Hepatocyte (in vitro differentiated cells): ENCODE measurements around the gene PLEKHG3. TPM values are rescaled to one million over a fixed set of nuclear protein-coding genes. Genes with fewer than 3 reads are reported as not detected.

Experiments
- DNase-seq: peaks from one replicate; pipeline ENCODE4 v3.0.0-alpha.2; 2016; ENCODE audit warnings: low spot score
- H2AFZ ChIP-seq: fragments of 200-600 bp; sonication (generic); 2 replicates; pipeline ENCODE4 v1.6.0; 2016; ENCODE audit warnings: antibody characterized with exemption, mild to moderate bottlenecking
- H3K27ac ChIP-seq: fragments of 200-600 bp; sonication (generic); 2 replicates; pipeline ENCODE4 v1.5.1; 2016; ENCODE audit warnings: mild to moderate bottlenecking
- H3K27me3 ChIP-seq: fragments of 200-600 bp; sonication (generic); 2 replicates; pipeline ENCODE4 v1.6.1; 2016
- H3K36me3 ChIP-seq: fragments of 200-600 bp; sonication (generic); replicated peaks from 2 replicates; pipeline ENCODE4 v1.5.1; 2016; ENCODE audit warnings: low read depth; ENCODE audit not compliant: insufficient read depth
- H3K4me1 ChIP-seq: fragments of 200-600 bp; sonication (generic); 2 replicates; pipeline ENCODE4 v1.5.1; 2016; ENCODE audit warnings: mild to moderate bottlenecking, moderate library complexity; ENCODE audit not compliant: insufficient read depth
- H3K4me2 ChIP-seq: fragments of 200-600 bp; sonication (generic); 2 replicates; pipeline ENCODE4 v1.6.0; 2016
- H3K4me3 ChIP-seq: fragments of 200-600 bp; sonication (generic); 2 replicates; pipeline ENCODE4 v1.5.1; 2016; ENCODE audit warnings: mild to moderate bottlenecking
- H3K79me2 ChIP-seq: fragments of 200-600 bp; sonication (generic); 2 replicates; pipeline ENCODE4 v1.6.0; 2017; ENCODE audit warnings: mild to moderate bottlenecking
- H3K9me2 ChIP-seq: fragments of 200-600 bp; sonication (generic); replicated peaks from 2 replicates; pipeline ENCODE4 v1.6.0; 2017; ENCODE audit warnings: mild to moderate bottlenecking; ENCODE audit not compliant: insufficient read depth
- H3K9me3 ChIP-seq: fragments of 200-600 bp; sonication (generic); 2 replicates; pipeline ENCODE4 v1.5.1; 2016; ENCODE audit warnings: low read depth, mild to moderate bottlenecking
- H4K20me1 ChIP-seq: fragments of 200-600 bp; sonication (generic); 2 replicates; pipeline ENCODE4 v1.6.0; 2016; ENCODE audit warnings: mild to moderate bottlenecking; ENCODE audit not compliant: insufficient read depth, poor library complexity, severe bottlenecking
- CTCF ChIP-seq: fragments of 200-600 bp; sonication (generic); IDR thresholded peaks from 2 replicates; pipeline ENCODE4 v1.5.1; 2016; ENCODE audit warnings: antibody characterized with exemption, mild to moderate bottlenecking; ENCODE audit not compliant: poor library complexity
- EZH2 ChIP-seq: fragments of 200-600 bp; sonication (generic); IDR thresholded peaks from 2 replicates; pipeline ENCODE4 v1.6.1; 2016; ENCODE audit warnings: antibody characterized with exemption, mild to moderate bottlenecking, borderline replicate concordance
- EZH2phosphoT487 ChIP-seq: fragments of 200-600 bp; sonication (generic); IDR thresholded peaks from one replicate; pipeline ENCODE4 v1.6.1; 2018; ENCODE audit warnings: antibody characterized with exemption, mild to moderate bottlenecking, low read depth, moderate library complexity; ENCODE audit not compliant: unreplicated experiment, severe bottlenecking
- WGBS: methylation state at CpG from one replicate; pipeline ENCODE4 v1.1.6; 2016; ENCODE audit warnings: low lambda C conversion rate; ENCODE audit errors: missing lambda C conversion rate; 5-methylcytosine and 5-hydroxymethylcytosine counted together
- polyA plus RNA-seq: library from polyadenylated mRNA; unstranded; fragments of >200 nt; fragmentation: Nextera tagmentation; extraction: Ambion mirVana; gene quantifications from 2 replicates; pipeline ENCODE4 v1.2.1, GENCODE V29; 2016
- total RNA-seq: library from RNA; depleted of rRNA; stranded (reverse); fragments of >200 nt; gene quantifications from 2 replicates; pipeline ENCODE4 v1.2.3, GENCODE V29; 2014

The PLEKHG3 gene
- total and polyA plus RNA-seq, 2 experiments from 2014 or later = 42.7 to 54.2 TPM

GRCh38 chr14:64775081-64775777 is 71.0 kb downstream of the PLEKHG3 start:
- no peak overlapping the region for H3K4me3 ChIP-seq
- H3K79me2 ChIP-seq = no peaks in the 10 kb centered on the region
- no peak overlapping the region for H3K4me2 ChIP-seq
- TF ChIP-seq EZH2phosphoT487 (no peak), CTCF (no peak), EZH2 (no peak)
- H3K27me3 ChIP-seq = no peaks in the 10 kb centered on the region
- no peaks in the 10 kb centered on the region for H3K9me2 ChIP-seq
- no peak for DNase-seq
- no peak overlapping the region for H3K27ac ChIP-seq
- no peak overlapping the region for H2AFZ ChIP-seq
- no peaks in the 10 kb centered on the region for H3K36me3 ChIP-seq
- no peaks in the 10 kb centered on the region for H4K20me1 ChIP-seq
- no peaks in the 10 kb centered on the region for H3K9me3 ChIP-seq
- WGBS = 88% methylated on average over 25 of the region's 25 CpGs
- no peaks in the 10 kb centered on the region for H3K4me1 ChIP-seq

- DNase-seq = no peak
- Histone ChIP-seq H3K4me2 (no peak overlapping the region), H3K4me1 (no peaks in the 10 kb centered on the region), H3K36me3 (no peaks in the 10 kb centered on the region), H2AFZ (no peak overlapping the region), H4K20me1 (no peaks in the 10 kb centered on the region), H3K4me3 (no peak overlapping the region), H3K79me2 (no peaks in the 10 kb centered on the region), H3K27ac (no peak overlapping the region), H3K9me3 (no peaks in the 10 kb centered on the region), H3K9me2 (no peaks in the 10 kb centered on the region), H3K27me3 (no peaks in the 10 kb centered on the region)
- 93% methylated on average over 3 of the region's 3 CpGs for WGBS
- TF ChIP-seq EZH2phosphoT487 = no peak
- no peak for TF ChIP-seq CTCF
- no peak for TF ChIP-seq EZH2
Observed at GRCh38 chr14:64777461-64777860, 73.2 kb downstream of the PLEKHG3 start.

DNA sequence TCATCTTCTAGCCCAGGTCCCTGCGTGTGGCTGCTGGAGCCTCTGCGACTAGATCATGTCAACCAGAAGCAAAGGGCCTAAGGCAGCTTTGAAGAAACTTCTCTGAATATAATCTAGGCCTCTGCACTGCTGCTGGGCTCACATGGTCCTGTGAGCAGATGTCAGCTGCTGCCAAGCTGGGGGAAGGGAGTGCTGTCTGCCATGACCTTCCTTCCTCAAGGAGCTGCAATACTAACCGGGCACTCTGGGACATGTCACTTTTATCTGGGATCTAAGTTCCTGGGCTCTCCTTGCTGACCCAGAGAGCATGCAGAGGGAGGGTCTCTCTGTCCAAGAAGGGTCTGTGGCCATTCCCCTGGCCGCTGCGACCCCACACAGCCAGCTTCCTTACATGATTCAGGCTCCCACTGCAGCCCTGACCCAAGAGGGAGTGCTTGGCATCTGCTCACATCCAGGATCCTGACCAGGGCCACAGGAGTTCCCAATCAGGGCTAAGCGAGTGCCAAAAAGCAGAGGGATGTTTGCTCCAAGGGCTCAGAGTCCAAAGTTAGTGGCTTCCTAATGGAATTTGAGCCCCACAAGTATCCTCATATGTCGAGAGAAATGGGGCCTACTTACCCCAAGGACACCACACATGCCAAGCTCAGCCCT is 74.0 kb downstream of the PLEKHG3 start:
- H3K27me3 ChIP-seq = no peaks in the 10 kb centered on the region
- DNase-seq = no peak
- no peak overlapping the region for H3K27ac ChIP-seq
- no peaks in the 10 kb centered on the region for H3K36me3 ChIP-seq
- 89% methylated on average over 7 of the region's 7 CpGs for WGBS
- no peaks in the 10 kb centered on the region for H3K4me1 ChIP-seq
- no peaks in the 10 kb centered on the region for H3K9me2 ChIP-seq
- H3K79me2 ChIP-seq = no peaks in the 10 kb centered on the region
- H3K9me3 ChIP-seq = no peaks in the 10 kb centered on the region
- TF ChIP-seq EZH2 = no peak
- TF ChIP-seq CTCF = no peak
- no peak for TF ChIP-seq EZH2phosphoT487
- no peak overlapping the region for H2AFZ ChIP-seq
- no peak overlapping the region for H3K4me3 ChIP-seq
- H4K20me1 ChIP-seq = no peaks in the 10 kb centered on the region
- no peak overlapping the region for H3K4me2 ChIP-seq
